HepG2 (cell line): ENCODE results near the gene BACH2. TPM values are rescaled to one million over a fixed set of nuclear protein-coding genes. Genes with fewer than 3 reads are reported as not detected.

Experiments used
- ATAC-seq: fragments of 200-7000 bp; cut with Tn5 transposase; 3 replicates; pipeline ENCODE4 v1.9.1; 2020; ENCODE audit warnings: mild to moderate bottlenecking, moderate library complexity
- BruUV-seq: library from RNA; stranded (reverse); fragments of 400-500 nt; replicated peaks from 2 replicates; lab custom pipeline; 2021; lab: Mats Ljungman, UMichigan
- CTCF ChIA-PET: fragments of 300-600 bp; formaldehyde crosslinking; extraction: SDS; loops from one replicate; lab custom pipeline; 2021; ENCODE audit warnings: low total read pairs, inconsistent platforms, low intra/inter-chr PET ratio; lab: Yijun Ruan, JAX
- POLR2A ChIA-PET: fragments of 350-600 bp; sonication (Branson Sonifier 250); formaldehyde crosslinking; loops from one replicate; lab custom pipeline; 2020; ENCODE audit warnings: antibody characterized with exemption, inconsistent platforms; lab: Yijun Ruan, JAX
- DNase-seq: peaks from one replicate; pipeline ENCODE4 v3.0.0-alpha.2; 2015; ENCODE audit warnings: low spot score
- FAIRE-seq: peaks from 3 replicates; lab custom pipeline; 2011; peaks lifted over from hg19 to GRCh38; lab: Jason Lieb, UNC
- H2AFZ ChIP-seq: one replicate; pipeline ENCODE4 v1.6.1; 2011; ENCODE audit warnings: low read length, inconsistent platforms
- H3K27ac ChIP-seq: fragments of 300-600 bp; 3 replicates; pipeline ENCODE4 v1.8.0; 2011; ENCODE audit warnings: mixed run types, mild to moderate bottlenecking, mixed read lengths, low read length, inconsistent platforms; ENCODE audit not compliant: insufficient read depth; ENCODE audit errors: extremely low read length
- H3K27me3 ChIP-seq, 2 experiments: fragments of 200-600 bp in 1 of 2; 2 replicates in 1 of 2; 3 replicates in 1 of 2; pipeline versions ENCODE4 v1.6.0 to v1.8.0; 2011; ENCODE audit warnings: low read length in 2 of 2, mild to moderate bottlenecking in 2 of 2, moderate library complexity in 2 of 2, inconsistent platforms in 1 of 2; ENCODE audit not compliant: insufficient read depth in 2 of 2, control insufficient read depth in 1 of 2
- H3K36me3 ChIP-seq, 2 experiments: fragments of 200-600 bp in 1 of 2; replicated peaks in 1 of 2; 2 replicates in 1 of 2; 3 replicates in 1 of 2; pipeline versions ENCODE4 v1.5.1 to v1.8.0; 2011; ENCODE audit warnings: low read length in 2 of 2, inconsistent platforms in 1 of 2; ENCODE audit not compliant: insufficient read depth in 2 of 2, control insufficient read depth in 1 of 2
- H3K4me1 ChIP-seq: 2 replicates; pipeline ENCODE4 v1.5.1; 2012; ENCODE audit warnings: low read length, inconsistent platforms; ENCODE audit not compliant: insufficient read depth
- H3K4me2 ChIP-seq: 2 replicates; pipeline ENCODE4 v1.6.0; 2011; ENCODE audit warnings: low read depth, low read length, inconsistent platforms
- H3K4me3 ChIP-seq, 3 experiments: fragments of 200-600 bp in 1 of 3; sonication (generic), shearing (Covaris generic) in 1 of 3; replicated peaks in 1 of 3; 2 replicates each; pipeline ENCODE4 v1.5.1; 2011 to 2016; ENCODE audit warnings: low read length in 3 of 3, inconsistent platforms in 2 of 3, low read depth in 2 of 3, mild to moderate bottlenecking in 2 of 3, control low read depth in 1 of 3, mixed read lengths in 1 of 3; ENCODE audit not compliant: insufficient read depth in 1 of 3
- H3K79me2 ChIP-seq: one replicate; pipeline ENCODE4 v1.6.1; 2011; ENCODE audit warnings: low read length, inconsistent platforms; ENCODE audit not compliant: insufficient read depth
- H3K9ac ChIP-seq: 2 replicates; pipeline ENCODE4 v1.6.0; 2011; ENCODE audit warnings: mild to moderate bottlenecking, low read depth, low read length, inconsistent platforms; ENCODE audit not compliant: insufficient read depth
- H3K9me3 ChIP-seq: 2 replicates; pipeline ENCODE4 v1.5.1; 2012; ENCODE audit warnings: mild to moderate bottlenecking, low read length
- H4K20me1 ChIP-seq: 2 replicates; pipeline ENCODE4 v1.6.0; 2011; ENCODE audit warnings: inconsistent platforms, mild to moderate bottlenecking, low read length, moderate library complexity; ENCODE audit not compliant: insufficient read depth
- AKAP8 ChIP-seq: sonication (generic); formaldehyde crosslinking; IDR thresholded peaks from 2 replicates; pipeline ENCODE4 v1.5.1; 2020; ENCODE audit warnings: mild to moderate bottlenecking, missing genetic modification reagents
- ATF7-NPFF ChIP-seq: sonication (generic); formaldehyde crosslinking; IDR thresholded peaks from 2 replicates; pipeline ENCODE4 v1.8.1; 2023; ENCODE audit warnings: mild to moderate bottlenecking, low read depth, missing genetic modification reagents, moderate library complexity
- CC2D1A ChIP-seq: sonication (generic); formaldehyde crosslinking; IDR thresholded peaks from 2 replicates; pipeline ENCODE4 v1.8.1; 2023; ENCODE audit warnings: mild to moderate bottlenecking, missing genetic modification reagents
- HES4 ChIP-seq: sonication (generic); formaldehyde crosslinking; IDR thresholded peaks from 2 replicates; pipeline ENCODE4 v1.9.0; 2021; ENCODE audit warnings: mild to moderate bottlenecking, missing genetic modification reagents, borderline replicate concordance
- KLF6 ChIP-seq: IDR thresholded peaks from 2 replicates; pipeline ENCODE4 v1.8.0; 2016; ENCODE audit warnings: missing biosample characterization, missing genetic modification reagents
- KMT2B ChIP-seq: IDR thresholded peaks from 2 replicates; pipeline ENCODE4 v1.6.1; 2016; ENCODE audit warnings: missing genetic modification reagents, missing compliant biosample characterization
- MIER2 ChIP-seq: IDR thresholded peaks from 2 replicates; pipeline ENCODE4 v1.6.1; 2016; ENCODE audit warnings: missing biosample characterization, missing genetic modification reagents
- SSRP1 ChIP-seq: IDR thresholded peaks from 2 replicates; pipeline ENCODE4 v1.6.1; 2016; ENCODE audit warnings: control low read depth
- ZFP36L1 ChIP-seq: sonication (generic); formaldehyde crosslinking; IDR thresholded peaks from 2 replicates; pipeline ENCODE4 v1.8.0; 2022; ENCODE audit warnings: mild to moderate bottlenecking, missing genetic modification reagents, moderate library complexity
- ZFP36L2 ChIP-seq: sonication (generic); formaldehyde crosslinking; IDR thresholded peaks from 2 replicates; pipeline ENCODE4 v1.4.0; 2020; ENCODE audit warnings: missing genetic modification reagents
- ZNF253 ChIP-seq: sonication (generic); formaldehyde crosslinking; IDR thresholded peaks from 2 replicates; pipeline ENCODE4 v1.8.0; 2022; ENCODE audit warnings: mild to moderate bottlenecking, missing genetic modification reagents, borderline replicate concordance
- ZNF354B ChIP-seq: sonication (generic); formaldehyde crosslinking; IDR thresholded peaks from 2 replicates; pipeline ENCODE4 v1.8.0; 2022; ENCODE audit warnings: mild to moderate bottlenecking, missing genetic modification reagents
- ZNF598 ChIP-seq: sonication (generic); formaldehyde crosslinking; IDR thresholded peaks from 2 replicates; pipeline ENCODE4 v1.5.1; 2020; ENCODE audit warnings: mild to moderate bottlenecking, missing genetic modification reagents, borderline replicate concordance
- ZNF670 ChIP-seq: sonication (generic); formaldehyde crosslinking; IDR thresholded peaks from 2 replicates; pipeline ENCODE4 v1.8.0; 2022; ENCODE audit warnings: mild to moderate bottlenecking, missing genetic modification reagents, borderline replicate concordance
- WGBS: methylation state at CpG from one replicate; pipeline ENCODE4 v1.1.6; 2017; ENCODE audit warnings: low lambda C conversion rate; 5-methylcytosine and 5-hydroxymethylcytosine counted together
- in situ Hi-C: cut with HindIII; loops from 2 replicates; pipeline ENCODE4 v1.10.0; 2017; ENCODE audit warnings: low pct_unique_long_range_greater_than_20kb; ENCODE audit not compliant: extremely low pct_ligation_motif_present
- intact Hi-C: fragments of 100-400 bp; cut with micrococcal nuclease; formaldehyde crosslinking; loops from one replicate; pipeline ENCODE4 v1.10.0; 2022; ENCODE audit not compliant: unreplicated experiment
- polyA plus RNA-seq, 8 experiments: library from polyadenylated mRNA; depleted of rRNA in 3 of 8; stranded (reverse) in 7 of 8; unstranded in 1 of 8; fragments of >200 nt; fragmentation: Illumina TruSeq in 4 of 8; extraction: Trizol in 4 of 8; gene quantifications; 2 replicates each; pipeline versions ENCODE4 v1.2.1 to v1.2.3, GENCODE V29; 2011 to 2016; ENCODE audit warnings: low read depth in 4 of 8, missing spikeins in 1 of 8, mixed read lengths in 1 of 8; ENCODE audit not compliant: insufficient read depth in 1 of 8
- total RNA-seq, 5 experiments: library from RNA; depleted of rRNA; stranded (reverse); fragments of >200 nt; fragmentation: Illumina TruSeq; extraction: Trizol; gene quantifications; 2 replicates each; pipeline ENCODE4 v1.2.3, GENCODE V29; 2016; ENCODE audit warnings: low read depth in 1 of 5
- TF ChIP-seq, protein P1 (sequence below): sonication (generic); formaldehyde crosslinking; IDR thresholded peaks from 2 replicates; pipeline ENCODE4 v1.4.0; 2020; ENCODE audit warnings: missing genetic modification reagents
- TF ChIP-seq, protein P2 (sequence below): sonication (generic); formaldehyde crosslinking; IDR thresholded peaks from 2 replicates; pipeline ENCODE4 v1.8.0; 2022; ENCODE audit warnings: mild to moderate bottlenecking, missing genetic modification reagents; ENCODE audit not compliant: insufficient replicate concordance
- TF ChIP-seq, protein P3 (sequence below): IDR thresholded peaks from 2 replicates; pipeline ENCODE4 v1.6.1; 2016; ENCODE audit warnings: missing genetic modification reagents, missing compliant biosample characterization

Gene BACH2
- total and polyA plus RNA-seq, 2 of the 13 experiments (the other 11 are each of a cell fraction or from before 2014, with no cell fraction given) = 0.01 TPM; not detected in 1

DNA sequence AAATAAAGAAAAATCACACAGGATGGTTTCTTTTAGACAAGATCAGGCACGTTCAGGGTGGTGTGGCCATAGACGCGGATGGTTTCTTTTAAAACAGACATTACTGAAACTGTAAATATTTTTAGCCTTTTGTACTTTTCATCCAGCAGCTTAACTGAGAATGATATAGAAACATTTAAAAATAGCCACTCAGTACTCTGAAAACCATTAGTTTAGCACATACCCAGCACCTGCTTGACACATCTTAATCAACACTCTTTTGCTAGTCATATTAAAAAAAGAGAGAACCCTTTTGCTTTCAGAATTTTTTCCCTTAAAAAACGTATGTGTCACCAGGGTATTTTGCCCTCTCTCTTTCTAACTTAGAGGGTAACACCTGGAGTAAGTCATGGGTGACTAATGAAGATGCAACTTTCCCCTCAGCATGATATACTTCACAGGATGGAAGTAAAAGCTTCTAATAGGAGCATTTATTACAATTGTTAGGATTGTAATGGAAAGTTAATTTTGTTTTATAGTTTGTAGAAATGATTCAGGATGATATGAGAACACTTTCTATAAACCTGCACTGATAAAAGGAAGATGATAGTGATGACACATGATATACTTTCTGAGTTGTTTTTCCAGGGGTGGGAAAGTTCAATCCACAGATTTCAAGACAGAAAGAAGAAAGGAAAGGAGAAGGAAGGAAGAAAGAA is 45.2 kb downstream of the BACH2 start (continued):
- no peak for TF ChIP-seq KMT2B (CRISPR knock-in tag)

DNA sequence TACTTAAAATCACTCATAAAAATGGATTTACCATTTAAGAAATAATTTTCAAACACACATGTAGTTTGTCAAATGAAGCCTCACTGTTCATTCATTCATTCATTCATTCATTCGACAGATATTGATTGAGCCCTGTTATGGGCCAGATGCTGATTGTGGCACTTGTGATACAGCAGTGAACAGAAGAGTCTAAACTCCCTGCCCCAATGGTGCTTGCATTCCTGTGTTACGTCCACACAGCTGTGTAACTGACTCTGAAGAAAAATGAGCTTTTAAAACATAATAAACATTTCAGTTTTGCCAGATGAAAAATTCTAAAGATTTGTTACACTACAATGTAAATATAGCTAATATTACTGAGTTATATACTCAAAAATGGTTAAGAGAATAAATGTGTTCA is 46.2 kb downstream of the BACH2 start:
- Histone ChIP-seq H3K27ac (no peak overlapping the region), H3K4me3 (no peak overlapping the region), H3K4me1 (no peaks in the 10 kb centered on the region), H3K9me3 (no peaks in the 10 kb centered on the region), H2AFZ (no peak overlapping the region), H3K79me2 (no peaks in the 10 kb centered on the region), H3K27me3 (no peaks in the 10 kb centered on the region), H3K9ac (no peak overlapping the region), H4K20me1 (no peaks in the 10 kb centered on the region), H3K36me3 (no peaks in the 10 kb centered on the region), H3K4me2 (no peak overlapping the region)
- ChIA-PET CTCF (no interaction called here), POLR2A (no interaction called here)
- BruUV-seq = no TSS peak
- no peak for DNase-seq
- 26% methylated on average over 2 of the region's 2 CpGs for WGBS
- ATAC-seq = no peak
- no peak for FAIRE-seq
- TF ChIP-seq KLF6 (CRISPR knock-in tag) (no peak), ZNF354B (no peak), CC2D1A (no peak), HES4 (CRISPR knock-in tag) (no peak), MIER2 (CRISPR knock-in tag) (no peak), ZNF670 (no peak), ZFP36L1 (CRISPR knock-in tag) (no peak), ZNF253 (no peak), ZNF598 (CRISPR knock-in tag) (no peak), ZFP36L2 (CRISPR knock-in tag) (no peak), ATF7-NPFF (CRISPR knock-in tag) (no peak), SSRP1 (CRISPR knock-in tag) (no peak), AKAP8 (CRISPR knock-in tag) (no peak)
- TF ChIP-seq, protein P1, sequence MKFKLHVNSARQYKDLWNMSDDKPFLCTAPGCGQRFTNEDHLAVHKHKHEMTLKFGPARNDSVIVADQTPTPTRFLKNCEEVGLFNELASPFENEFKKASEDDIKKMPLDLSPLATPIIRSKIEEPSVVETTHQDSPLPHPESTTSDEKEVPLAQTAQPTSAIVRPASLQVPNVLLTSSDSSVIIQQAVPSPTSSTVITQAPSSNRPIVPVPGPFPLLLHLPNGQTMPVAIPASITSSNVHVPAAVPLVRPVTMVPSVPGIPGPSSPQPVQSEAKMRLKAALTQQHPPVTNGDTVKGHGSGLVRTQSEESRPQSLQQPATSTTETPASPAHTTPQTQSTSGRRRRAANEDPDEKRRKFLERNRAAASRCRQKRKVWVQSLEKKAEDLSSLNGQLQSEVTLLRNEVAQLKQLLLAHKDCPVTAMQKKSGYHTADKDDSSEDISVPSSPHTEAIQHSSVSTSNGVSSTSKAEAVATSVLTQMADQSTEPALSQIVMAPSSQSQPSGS (CRISPR knock-in tag) = no peak
- TF ChIP-seq, protein P2, sequence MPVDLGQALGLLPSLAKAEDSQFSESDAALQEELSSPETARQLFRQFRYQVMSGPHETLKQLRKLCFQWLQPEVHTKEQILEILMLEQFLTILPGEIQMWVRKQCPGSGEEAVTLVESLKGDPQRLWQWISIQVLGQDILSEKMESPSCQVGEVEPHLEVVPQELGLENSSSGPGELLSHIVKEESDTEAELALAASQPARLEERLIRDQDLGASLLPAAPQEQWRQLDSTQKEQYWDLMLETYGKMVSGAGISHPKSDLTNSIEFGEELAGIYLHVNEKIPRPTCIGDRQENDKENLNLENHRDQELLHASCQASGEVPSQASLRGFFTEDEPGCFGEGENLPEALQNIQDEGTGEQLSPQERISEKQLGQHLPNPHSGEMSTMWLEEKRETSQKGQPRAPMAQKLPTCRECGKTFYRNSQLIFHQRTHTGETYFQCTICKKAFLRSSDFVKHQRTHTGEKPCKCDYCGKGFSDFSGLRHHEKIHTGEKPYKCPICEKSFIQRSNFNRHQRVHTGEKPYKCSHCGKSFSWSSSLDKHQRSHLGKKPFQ (CRISPR knock-in tag) = no peak
- TF ChIP-seq, protein P3, sequence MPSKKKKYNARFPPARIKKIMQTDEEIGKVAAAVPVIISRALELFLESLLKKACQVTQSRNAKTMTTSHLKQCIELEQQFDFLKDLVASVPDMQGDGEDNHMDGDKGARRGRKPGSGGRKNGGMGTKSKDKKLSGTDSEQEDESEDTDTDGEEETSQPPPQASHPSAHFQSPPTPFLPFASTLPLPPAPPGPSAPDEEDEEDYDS (CRISPR knock-in tag) = no peak
- in situ Hi-C loops = no loop called here
- intact Hi-C loops = no loop called here
